Measurements from ENCODE around the gene RALGPS1.

RALGPS1 gene

GRCh38 chr9:127224178-127224882 lies 309.7 kb downstream of the RALGPS1 start:
- H3K27ac ChIP-seq: peak overlapping the region in 10 of 11 experiments; percentile 65 to 82 (median 74); a peak in 17 of 22 replicates
- no peaks in the 10 kb centered on the region for H3K9me3 ChIP-seq (replicated peaks in 1 of 11)
- H4K20me1 ChIP-seq: peaks cover 0 to 23% (median 12%) of the 10 kb centered on the region in 11 experiments; a peak in 12 of 22 replicates
- peak overlapping the region; percentile 30 to 79 (median 74); a peak in 19 of 22 replicates for H3K9ac ChIP-seq
- TF ChIP-seq Cebpa-rat (IDR thresholded peaks at IDR 0.05): no peak
- no peaks in the 10 kb centered on the region for H3K36me3 ChIP-seq
- H3K4me3 ChIP-seq: peak overlapping the region; percentile 51 to 73 (median 62)
- peaks cover 4 to 39% (median 30%) of the 10 kb centered on the region in 10 experiments; a peak in 18 of 20 replicates for H3K4me1 ChIP-seq
- peaks cover 15 to 25% (median 19%) of the 10 kb centered on the region in 11 experiments for H3K27me3 ChIP-seq
- peak overlapping the region; percentile 76 to 94 (median 86) for H3K4me2 ChIP-seq

DNA sequence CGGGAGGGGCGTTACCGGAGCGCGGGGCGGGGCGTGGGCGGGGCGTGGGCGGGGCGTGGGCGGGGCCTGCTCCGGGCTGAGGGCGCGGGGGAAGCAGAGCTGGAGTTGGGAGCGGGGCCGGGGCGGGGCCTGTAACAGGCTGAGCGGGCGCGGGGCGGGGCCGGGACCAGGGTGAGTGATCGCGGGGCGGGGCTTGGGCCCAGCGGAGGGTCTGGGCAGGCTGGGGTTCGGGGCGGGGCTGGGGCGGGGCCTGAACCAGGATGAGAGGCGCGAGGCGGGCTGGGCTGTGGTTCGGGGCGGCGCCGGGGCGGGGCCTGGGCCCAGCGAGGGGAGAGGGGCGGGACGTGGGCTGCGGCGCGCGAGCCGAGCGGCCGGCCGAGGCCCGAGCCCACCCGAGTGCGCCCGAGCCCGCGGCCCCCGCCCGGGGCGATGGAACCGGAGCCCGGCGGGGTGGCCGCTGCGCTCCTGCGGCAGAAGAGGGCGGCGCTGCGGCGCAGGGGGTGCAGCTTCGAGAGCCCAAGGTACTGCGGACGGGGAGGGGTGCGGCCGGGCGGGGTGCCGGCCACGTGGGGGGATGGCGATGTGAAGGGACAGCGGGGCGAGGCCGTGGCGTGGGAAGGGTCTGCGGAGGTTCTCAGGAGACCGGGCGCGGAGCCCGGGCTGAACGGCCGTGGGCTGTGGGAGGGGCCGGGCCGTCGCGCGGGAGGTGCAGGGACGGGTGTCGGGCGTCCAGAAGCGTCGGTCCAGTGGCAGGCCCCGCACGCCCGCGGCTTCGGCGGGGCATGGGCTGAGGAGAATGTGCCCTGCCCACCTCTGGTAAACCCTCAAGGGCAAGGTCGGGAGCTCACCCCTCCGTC lies 310.5 kb downstream of the RALGPS1 start:
- peaks cover 15 to 25% (median 19%) of the 10 kb centered on the region in 11 experiments for H3K27me3 ChIP-seq
- H3K4me1 ChIP-seq: peaks cover 0 to 39% (median 30%) of the 10 kb centered on the region in 10 experiments; a peak in 17 of 20 replicates
- peak overlapping the region; percentile 65 to 79 (median 71) for H3K4me3 ChIP-seq
- no peaks in the 10 kb centered on the region for H3K36me3 ChIP-seq
- TF ChIP-seq Cebpa-rat (IDR thresholded peaks at IDR 0.05): no peak
- peaks cover 0 to 23% (median 12%) of the 10 kb centered on the region in 11 experiments; a peak in 12 of 22 replicates for H4K20me1 ChIP-seq
- peak overlapping the region; percentile 64 to 79 (median 74) for H3K9ac ChIP-seq
- H3K4me2 ChIP-seq: peak overlapping the region; percentile 95 to 99 (median 98)
- no peaks in the 10 kb centered on the region for H3K9me3 ChIP-seq (replicated peaks in 1 of 11)
- H3K27ac ChIP-seq: peak overlapping the region in 10 of 11 experiments; percentile 65 to 82 (median 74); a peak in 17 of 22 replicates

DNA sequence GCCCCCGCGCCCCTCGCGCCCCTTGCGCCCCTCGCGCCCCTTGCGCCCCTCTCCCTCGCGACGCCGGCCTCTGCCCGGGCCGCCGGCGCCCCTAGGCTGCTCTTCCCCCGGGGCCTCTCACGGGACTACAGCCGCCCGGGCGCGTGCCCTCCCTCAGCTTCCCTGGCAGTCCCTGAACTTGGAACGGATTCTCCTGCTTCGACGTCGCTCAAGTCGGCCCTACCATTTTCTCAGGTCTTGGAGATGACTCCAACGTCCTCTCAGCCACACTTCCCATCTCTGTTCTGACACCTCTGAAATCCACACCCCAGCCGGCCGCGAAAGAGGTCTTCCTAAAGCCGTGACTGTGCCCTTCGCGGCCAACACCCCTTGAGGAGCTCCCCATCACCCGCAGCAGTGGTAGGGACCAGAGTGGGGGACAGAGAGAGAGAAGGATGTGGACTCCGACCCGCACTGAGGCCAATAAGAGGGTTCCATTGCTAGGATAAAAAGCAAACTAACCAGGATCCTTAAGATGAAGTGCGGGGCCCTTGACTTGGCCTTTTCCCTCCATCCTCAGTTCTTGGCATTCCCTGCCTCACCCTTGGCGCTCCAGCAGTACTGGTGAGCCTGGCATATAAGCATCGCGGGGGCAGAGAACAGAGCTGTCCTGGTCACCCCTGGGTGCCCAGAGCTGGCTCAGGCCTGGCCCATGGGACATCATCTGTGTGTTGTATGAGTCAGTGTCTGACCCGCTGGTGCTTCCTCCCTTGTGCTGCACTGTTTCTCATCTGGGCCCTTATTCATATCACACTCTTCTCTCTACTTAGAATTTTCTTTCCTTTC lies 311.4 kb downstream of the RALGPS1 start:
- Histone ChIP-seq H3K27ac (peak overlapping the region in 5 of 11 experiments; percentile 52 to 61 (median 54); a peak in 6 of 22 replicates), H3K4me1 (peaks cover 0 to 39% (median 30%) of the 10 kb centered on the region in 10 experiments; a peak in 17 of 20 replicates), H3K27me3 (peaks cover 15 to 25% (median 19%) of the 10 kb centered on the region in 11 experiments), H4K20me1 (peaks cover 0 to 23% (median 12%) of the 10 kb centered on the region in 11 experiments; a peak in 12 of 22 replicates), H3K9me3 (replicated peaks in 1 of 11) (no peaks in the 10 kb centered on the region), H3K4me3 (peak overlapping the region; percentile 65 to 79 (median 71)), H3K36me3 (no peaks in the 10 kb centered on the region), H3K9ac (peak overlapping the region; percentile 54 to 79 (median 73)), H3K4me2 (peak overlapping the region; percentile 95 to 99 (median 98))
- no peak for TF ChIP-seq Cebpa-rat (IDR thresholded peaks at IDR 0.05)

GRCh38 chr9:127229691-127230417 lies 315.3 kb downstream of the RALGPS1 start:
- peaks cover 0 to 17% (median 13%) of the 10 kb centered on the region in 10 experiments; a peak in 17 of 20 replicates for H3K4me1 ChIP-seq
- H3K27ac ChIP-seq: no peak overlapping the region
- no peak overlapping the region for H3K9ac ChIP-seq
- no peaks in the 10 kb centered on the region for H3K36me3 ChIP-seq
- H3K4me2 ChIP-seq: no peak overlapping the region
- peaks cover 15 to 20% (median 17%) of the 10 kb centered on the region in 11 experiments for H3K27me3 ChIP-seq
- no peak overlapping the region for H3K4me3 ChIP-seq
- H3K9me3 ChIP-seq (replicated peaks in 1 of 11): no peaks in the 10 kb centered on the region
- peak in 4 of 11 experiments; percentile 21 to 59 (median 40); a peak in 5 of 22 replicates for TF ChIP-seq Cebpa-rat (IDR thresholded peaks at IDR 0.05)
- H4K20me1 ChIP-seq: peaks cover 0 to 16% (median 10%) of the 10 kb centered on the region in 11 experiments; a peak in 12 of 22 replicates

DNA sequence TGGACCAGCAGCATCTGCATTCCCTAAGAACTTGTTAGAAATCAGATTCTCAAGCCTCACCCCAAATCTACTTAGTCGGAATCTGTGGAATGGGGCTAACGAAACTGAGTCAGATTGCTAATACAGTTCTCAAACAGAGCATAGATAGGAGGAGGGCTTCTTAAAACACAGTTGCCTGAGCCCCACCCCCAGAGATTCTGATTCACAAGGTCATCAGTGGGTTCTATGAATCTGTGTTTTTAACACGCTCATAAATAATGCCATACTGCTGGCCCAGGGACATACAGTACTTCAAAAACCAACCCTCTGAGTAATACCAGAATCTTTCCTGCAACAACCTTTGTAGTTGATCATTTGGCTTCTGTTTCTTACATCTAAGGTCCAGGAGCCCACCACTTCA lies 317.1 kb downstream of the RALGPS1 start:
- H3K36me3 ChIP-seq: no peaks in the 10 kb centered on the region
- no peak overlapping the region for H3K4me2 ChIP-seq
- H3K4me3 ChIP-seq: no peak overlapping the region
- no peaks in the 10 kb centered on the region for H3K9me3 ChIP-seq (replicated peaks in 1 of 11)
- H3K27me3 ChIP-seq: peaks cover 1 to 6% (median 3%) of the 10 kb centered on the region in 11 experiments; a peak in 17 of 22 replicates
- no peak overlapping the region for H3K27ac ChIP-seq
- H4K20me1 ChIP-seq: peaks cover 0 to 5% (median 0%) of the 10 kb centered on the region in 11 experiments; a peak in 8 of 22 replicates
- no peak overlapping the region for H3K9ac ChIP-seq
- peaks cover 0 to 2% (median under 1%) of the 10 kb centered on the region in 10 experiments; a peak in 11 of 20 replicates for H3K4me1 ChIP-seq
- no peak for TF ChIP-seq Cebpa-rat (IDR thresholded peaks at IDR 0.05)

- H4K20me1 ChIP-seq: no peaks in the 10 kb centered on the region
- H3K27ac ChIP-seq: no peak overlapping the region
- no peak for TF ChIP-seq Cebpa-rat (IDR thresholded peaks at IDR 0.05)
- H3K36me3 ChIP-seq: no peaks in the 10 kb centered on the region
- no peak overlapping the region for H3K4me2 ChIP-seq
- no peaks in the 10 kb centered on the region for H3K27me3 ChIP-seq
- no peaks in the 10 kb centered on the region for H3K9me3 ChIP-seq (replicated peaks in 1 of 11)
- no peak overlapping the region for H3K4me3 ChIP-seq
- no peaks in the 10 kb centered on the region for H3K4me1 ChIP-seq
- no peak overlapping the region for H3K9ac ChIP-seq
Measured at GRCh38 chr9:127232833-127233549, 318.4 kb downstream of the RALGPS1 start.

GRCh38 chr9:127233550-127233949 lies 319.0 kb downstream of the RALGPS1 start:
- H4K20me1 ChIP-seq: no peaks in the 10 kb centered on the region
- TF ChIP-seq Cebpa-rat (IDR thresholded peaks at IDR 0.05): no peak
- H3K27me3 ChIP-seq: no peaks in the 10 kb centered on the region
- H3K27ac ChIP-seq: no peak overlapping the region
- no peaks in the 10 kb centered on the region for H3K36me3 ChIP-seq
- H3K9me3 ChIP-seq (replicated peaks in 1 of 11): no peaks in the 10 kb centered on the region
- H3K4me3 ChIP-seq: no peak overlapping the region
- H3K4me2 ChIP-seq: no peak overlapping the region
- no peak overlapping the region for H3K9ac ChIP-seq
- H3K4me1 ChIP-seq: no peaks in the 10 kb centered on the region
